Medulla oblongata (tissue), 1 donor: ENCODE results near the gene TRAPPC10.

Experiments
- DNase-seq: peaks from one replicate; pipeline ENCODE4 v3.0.0-alpha.2; 2015; ENCODE audit errors: extremely low spot score

The TRAPPC10 gene, protein sequence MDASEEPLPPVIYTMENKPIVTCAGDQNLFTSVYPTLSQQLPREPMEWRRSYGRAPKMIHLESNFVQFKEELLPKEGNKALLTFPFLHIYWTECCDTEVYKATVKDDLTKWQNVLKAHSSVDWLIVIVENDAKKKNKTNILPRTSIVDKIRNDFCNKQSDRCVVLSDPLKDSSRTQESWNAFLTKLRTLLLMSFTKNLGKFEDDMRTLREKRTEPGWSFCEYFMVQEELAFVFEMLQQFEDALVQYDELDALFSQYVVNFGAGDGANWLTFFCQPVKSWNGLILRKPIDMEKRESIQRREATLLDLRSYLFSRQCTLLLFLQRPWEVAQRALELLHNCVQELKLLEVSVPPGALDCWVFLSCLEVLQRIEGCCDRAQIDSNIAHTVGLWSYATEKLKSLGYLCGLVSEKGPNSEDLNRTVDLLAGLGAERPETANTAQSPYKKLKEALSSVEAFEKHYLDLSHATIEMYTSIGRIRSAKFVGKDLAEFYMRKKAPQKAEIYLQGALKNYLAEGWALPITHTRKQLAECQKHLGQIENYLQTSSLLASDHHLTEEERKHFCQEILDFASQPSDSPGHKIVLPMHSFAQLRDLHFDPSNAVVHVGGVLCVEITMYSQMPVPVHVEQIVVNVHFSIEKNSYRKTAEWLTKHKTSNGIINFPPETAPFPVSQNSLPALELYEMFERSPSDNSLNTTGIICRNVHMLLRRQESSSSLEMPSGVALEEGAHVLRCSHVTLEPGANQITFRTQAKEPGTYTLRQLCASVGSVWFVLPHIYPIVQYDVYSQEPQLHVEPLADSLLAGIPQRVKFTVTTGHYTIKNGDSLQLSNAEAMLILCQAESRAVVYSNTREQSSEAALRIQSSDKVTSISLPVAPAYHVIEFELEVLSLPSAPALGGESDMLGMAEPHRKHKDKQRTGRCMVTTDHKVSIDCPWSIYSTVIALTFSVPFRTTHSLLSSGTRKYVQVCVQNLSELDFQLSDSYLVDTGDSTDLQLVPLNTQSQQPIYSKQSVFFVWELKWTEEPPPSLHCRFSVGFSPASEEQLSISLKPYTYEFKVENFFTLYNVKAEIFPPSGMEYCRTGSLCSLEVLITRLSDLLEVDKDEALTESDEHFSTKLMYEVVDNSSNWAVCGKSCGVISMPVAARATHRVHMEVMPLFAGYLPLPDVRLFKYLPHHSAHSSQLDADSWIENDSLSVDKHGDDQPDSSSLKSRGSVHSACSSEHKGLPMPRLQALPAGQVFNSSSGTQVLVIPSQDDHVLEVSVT

DNA sequence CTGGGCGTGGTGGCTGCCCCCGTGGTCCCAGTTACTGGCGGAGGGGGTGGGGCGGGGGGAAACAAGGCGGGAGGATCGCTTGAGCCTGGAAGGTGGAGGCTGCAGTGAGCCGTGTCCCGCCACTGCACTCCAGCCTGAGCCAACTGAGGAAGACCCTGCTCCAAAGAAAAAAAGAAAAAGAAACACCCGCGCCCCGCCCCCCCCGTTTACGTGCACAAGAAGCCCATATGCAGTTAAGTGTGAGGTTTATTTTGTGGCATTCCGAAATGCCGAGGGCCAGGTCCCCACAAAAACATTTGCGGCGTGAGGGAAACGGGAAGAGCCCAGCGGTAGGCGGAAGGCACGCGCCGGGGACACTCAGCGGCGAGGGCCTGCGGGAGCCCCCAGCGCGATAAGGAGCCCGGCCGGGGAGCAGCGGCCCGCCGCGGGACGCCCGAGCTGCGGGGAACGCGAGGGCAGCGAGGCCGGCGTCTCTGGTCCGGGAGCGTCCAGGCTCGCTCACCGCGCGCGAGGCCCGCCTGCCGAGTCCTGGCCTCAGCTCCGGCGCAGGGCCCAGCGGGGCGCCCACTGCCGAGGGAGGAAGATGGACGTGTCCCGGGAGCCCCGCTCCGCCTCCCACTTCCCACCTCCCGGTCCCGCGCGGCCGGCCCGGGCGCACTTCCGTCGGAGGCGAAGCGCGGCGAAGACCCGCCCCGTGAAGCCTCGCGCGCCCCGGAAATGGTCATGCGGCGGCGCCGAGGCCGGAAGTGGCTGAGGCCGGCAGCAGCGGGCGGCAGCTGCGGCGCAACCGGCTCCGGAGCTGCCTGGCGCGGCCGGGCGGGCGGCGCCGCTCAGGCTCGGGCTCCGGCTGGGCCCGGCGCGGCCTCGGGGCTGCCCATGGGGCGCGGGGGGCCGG, at the start of gene TRAPPC10:
TSS of gene TRAPPC10 (plus strand) at position 731 of the 895 bp plus-strand sequence. CDS start 185 bp downstream, outside the sequence.
- peak; percentile 90 for DNase-seq

DNA sequence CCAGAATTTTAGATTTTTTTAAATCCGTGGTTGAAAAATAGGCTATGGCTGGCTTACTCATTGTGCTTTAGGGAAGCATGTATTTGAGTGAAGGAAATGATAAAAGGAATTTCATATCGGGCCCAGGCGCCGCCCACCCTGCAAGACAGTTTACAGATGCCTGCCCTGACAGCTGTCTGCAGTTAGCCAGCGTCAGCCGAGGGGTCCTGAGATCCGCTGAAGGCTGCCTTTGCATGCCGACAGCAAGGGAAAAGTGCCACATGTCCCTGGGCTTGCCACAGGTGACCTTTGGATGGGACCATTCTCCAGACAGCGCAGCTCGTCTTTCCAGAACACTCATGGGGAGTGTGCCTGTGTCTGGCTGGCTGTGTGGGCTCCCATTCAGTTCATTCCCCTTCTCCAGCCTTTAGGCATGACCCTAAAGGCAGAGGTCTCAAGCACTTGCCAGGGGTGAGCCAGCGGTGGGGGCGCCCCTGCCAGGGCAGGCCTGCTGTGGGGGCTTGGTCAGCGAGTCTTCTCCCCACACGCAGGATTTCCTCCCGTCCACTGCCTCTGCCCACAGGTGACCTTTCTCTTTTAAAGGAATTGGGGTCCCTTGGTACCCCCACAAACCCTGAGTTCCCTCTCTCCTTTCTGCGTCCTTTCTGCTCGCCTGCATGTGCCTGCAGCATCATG, 46.1 kb upstream of the TRAPPC10 start:
- DNase-seq, result no peak

DNA sequence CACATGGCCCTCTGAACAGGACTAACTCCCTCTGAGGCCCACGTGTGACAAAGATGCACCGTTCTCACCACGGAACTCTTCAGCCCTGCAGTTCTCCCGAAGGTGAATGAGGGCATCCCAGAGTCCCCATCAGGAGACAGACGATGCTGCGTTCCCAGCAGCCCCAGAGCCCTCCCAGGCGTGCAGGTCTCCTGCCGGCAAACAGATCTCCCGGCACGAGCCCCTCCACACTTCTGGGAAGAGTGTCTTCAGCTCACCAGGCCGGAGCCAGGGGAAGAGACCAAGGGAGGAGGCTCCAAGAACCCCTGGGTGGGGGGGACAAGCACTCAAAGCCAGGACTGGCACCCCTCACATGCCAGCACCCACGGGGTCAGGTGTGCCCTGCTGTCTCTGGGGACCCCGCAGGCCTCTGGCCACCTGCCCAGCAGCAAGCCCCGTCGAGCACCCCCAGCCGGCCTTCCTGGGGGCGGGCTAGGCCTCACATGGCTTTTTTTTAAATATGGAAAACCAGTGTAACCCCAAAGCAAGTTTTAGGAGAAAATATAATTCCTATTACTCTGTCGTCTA, 45.1 kb upstream of the TRAPPC10 start:
- no peak for DNase-seq

DNA sequence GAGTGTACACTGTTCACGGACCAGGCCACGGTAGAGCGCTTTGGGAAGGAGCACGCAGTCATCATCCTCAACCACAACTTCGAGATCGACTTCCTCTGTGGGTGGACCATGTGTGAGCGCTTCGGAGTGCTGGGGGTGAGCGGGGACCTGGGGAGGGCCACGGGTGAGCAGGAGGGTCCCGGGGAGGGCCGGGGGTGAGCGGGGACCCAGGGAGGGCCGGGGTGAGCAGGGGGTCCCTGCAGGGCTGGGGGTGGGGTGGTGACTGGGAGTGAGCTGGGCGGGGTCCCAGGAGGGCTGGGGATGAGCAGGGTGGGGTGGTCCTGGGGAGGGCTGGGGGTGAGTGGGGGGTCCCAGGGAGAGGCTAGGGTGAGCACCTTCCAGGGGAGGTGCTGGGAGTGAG, 44.1 kb upstream of the TRAPPC10 start:
- DNase-seq, result no peak

DNA sequence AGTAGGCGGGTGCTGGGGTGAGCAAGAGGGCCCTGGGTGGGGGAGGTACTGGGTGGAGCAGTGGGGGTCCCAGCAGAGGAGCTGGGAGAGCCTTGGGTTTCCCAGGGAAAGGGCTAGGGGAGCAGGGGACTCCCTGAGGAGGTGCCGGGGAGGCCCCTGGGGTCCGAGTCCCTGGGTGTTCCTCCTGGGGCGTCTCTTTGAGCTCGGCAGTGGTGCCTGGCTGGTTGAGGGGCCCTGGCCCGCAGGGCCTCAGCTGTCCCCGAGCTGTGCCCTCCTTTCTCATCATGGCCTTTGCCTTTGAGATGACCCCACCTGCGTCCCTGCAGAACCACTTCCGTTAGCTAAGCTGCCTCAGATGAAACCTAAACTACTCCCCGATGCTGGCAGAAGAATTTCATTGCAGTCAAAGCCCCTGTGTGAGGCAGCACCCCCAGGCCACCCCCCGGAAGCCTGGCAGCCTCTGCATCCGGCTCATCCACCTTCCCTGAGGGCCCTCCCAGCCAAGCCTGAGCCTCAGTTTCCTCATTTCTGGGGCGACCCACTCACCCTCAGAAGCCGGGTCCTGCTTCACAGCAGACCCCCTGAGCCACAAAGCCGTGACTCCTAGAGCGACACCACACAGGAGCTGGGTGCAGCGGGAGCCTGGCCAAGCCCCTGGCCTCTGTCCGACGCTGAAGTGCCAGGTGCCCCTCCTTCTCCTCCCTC, 43.5 kb upstream of the TRAPPC10 start:
- no peak for DNase-seq

DNA sequence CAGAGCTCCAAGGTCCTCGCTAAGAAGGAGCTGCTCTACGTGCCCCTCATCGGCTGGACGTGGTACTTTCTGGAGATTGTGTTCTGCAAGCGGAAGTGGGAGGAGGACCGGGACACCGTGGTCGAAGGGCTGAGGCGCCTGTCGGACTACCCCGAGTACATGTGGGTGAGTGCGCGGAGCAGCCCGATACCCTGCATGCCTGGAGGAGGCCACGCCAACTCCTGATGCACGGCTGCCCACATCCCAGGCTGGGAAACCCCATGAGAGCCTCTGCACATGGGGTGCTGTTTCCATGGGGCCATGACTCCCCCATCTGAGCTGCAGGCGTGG, 43.0 kb upstream of the TRAPPC10 start:
- DNase-seq, result no peak

DNA sequence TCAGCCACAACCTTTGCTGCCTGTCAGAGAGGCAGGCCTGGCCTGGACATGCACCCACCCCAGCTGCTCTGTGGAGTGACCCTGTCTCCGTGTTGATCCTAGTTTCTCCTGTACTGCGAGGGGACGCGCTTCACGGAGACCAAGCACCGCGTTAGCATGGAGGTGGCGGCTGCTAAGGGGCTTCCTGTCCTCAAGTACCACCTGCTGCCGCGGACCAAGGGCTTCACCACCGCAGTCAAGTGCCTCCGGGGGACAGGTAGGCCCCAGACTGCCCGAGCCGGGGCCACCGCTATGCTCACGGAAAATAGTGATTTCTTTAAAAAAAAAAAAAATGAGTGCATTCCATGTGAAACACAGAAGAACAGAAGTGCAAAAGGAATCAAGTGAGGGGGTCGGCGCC, 41.6 kb upstream of the TRAPPC10 start:
- DNase-seq, result no peak

DNA sequence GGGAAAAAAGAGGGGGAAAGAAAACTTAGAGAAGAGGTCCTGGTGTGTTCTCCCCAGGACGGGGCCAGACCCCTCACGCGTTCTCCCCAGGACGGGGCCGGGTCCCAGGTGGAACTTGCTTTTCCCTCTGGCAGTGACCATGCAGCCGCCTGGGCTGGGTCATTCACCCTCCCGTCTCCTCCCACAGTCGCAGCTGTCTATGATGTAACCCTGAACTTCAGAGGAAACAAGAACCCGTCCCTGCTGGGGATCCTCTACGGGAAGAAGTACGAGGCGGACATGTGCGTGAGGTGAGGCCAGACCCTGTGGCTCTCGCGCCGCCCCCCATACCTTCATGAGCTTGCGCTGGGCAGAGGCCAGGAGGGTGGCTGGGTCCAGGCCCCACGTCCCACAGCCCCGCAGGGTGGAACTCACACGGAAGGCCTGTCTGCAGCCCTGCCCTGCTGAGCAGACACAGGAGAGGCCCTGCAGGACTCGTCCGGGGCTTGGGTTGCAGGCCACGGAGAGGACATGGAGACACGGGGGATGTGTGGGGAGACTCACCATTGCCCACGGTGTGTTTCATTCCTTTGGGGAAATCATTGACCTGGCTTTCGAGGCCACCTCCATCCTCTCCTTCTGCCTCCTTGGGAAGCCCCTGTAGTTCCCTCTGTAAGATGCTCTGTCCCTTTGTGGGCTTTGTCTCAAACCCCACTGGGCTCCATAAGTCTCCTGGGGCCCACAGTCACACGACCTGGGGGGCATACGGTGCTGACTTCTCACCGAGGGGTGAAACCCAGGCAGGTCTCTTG, 40.7 kb upstream of the TRAPPC10 start:
- peak; percentile 26 for DNase-seq

DNA sequence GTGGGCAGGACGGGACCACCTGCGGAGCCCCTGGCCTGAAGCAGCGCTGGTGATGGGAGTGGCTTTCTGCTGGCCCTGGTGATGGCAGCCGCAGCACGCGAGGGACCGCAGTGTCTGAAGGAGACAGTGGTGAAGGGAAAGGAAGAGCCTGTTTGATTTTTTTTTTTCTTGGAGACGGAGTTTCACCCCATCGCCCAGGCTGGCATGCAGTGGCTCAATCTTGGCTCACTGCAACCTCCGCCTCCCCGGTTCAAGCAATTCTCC, 40.2 kb upstream of the TRAPPC10 start:
- no peak for DNase-seq

DNA sequence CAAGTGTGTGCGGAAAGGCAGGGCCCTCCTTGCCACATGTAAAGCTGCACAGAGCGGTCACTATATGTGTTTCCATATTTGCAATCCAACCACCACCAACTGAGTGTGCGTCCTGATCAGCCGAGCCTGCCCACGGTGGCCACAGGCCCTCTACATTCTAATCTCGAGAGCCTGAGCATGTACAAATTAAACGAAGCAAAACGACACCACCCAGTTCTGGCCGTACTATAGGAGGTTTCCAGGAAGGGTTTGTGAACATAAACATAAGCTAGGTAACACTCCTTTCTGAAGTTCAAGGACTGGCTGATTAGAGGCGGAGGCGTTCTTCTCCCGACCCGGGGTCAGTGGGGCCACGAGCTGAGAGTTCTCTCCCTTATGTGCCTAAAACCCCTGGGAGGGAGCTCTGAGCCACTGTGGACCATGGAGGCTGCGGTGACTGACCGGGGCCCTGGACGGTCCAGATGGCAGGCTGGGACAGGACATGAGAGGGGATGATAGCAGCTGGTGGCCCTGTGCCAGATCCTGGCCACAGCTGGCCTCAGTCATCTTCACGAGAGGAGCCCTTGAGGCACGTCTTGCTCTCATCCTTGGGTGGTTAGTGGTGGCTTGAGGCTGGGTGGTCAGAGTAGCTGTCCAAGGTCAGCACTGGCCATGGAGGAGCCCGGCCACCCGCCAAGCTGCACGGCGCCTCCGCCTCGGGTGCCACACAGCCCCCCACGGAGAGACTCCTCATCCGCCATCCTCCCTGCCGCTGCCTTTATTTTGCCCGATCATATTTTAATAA, 39.1 kb upstream of the TRAPPC10 start:
- no peak for DNase-seq

DNA sequence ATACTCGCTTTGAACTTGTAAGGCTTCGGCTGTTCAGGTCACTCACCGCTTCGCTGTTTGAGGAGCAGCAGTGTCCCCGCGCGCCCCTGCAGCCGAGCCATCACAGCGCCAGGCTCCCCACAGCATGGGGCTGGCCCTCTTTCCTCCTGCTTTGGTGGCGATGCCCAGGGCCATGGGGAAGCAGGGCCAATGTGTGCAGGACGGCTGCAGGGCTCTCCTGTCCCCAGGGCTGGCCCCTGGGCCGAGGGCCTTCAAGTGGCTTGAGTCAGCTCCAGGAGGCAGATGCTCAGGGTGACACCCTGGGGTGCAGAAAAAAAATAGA, 38.5 kb upstream of the TRAPPC10 start:
- no peak for DNase-seq

DNA sequence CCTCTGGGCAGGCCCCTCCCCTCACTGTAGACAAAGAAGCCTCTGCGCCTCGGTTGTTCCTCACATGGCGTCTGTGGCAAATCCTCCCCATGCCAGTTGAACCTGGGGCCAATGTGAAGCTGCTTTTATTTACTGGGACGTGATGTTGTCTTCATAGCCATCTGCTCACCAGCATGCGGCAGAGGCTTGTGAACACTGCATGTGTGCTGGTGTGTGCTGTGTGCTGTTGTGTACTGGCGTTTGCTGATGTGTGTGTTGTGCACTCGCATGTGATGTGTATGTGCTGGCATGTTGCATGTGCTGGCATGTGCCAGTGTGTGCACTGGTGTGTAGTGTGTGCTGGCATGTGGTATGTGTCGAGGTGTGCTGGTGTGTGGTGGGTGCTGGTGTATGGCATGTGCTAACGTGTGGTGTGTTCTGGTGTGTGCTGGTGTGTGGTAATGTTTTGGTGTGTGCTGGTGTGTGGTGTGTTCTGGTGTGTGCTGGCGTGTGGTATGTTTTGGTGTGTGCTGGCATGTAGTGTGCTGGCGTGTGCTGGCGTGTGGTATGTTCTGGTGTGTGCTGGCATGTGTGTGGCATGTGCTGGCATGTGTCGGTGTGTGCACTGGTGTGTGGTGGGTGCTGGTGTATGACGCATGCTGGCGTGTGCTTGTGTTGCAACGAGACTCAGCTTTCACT, 37.2 kb upstream of the TRAPPC10 start:
- DNase-seq, result no peak

DNA sequence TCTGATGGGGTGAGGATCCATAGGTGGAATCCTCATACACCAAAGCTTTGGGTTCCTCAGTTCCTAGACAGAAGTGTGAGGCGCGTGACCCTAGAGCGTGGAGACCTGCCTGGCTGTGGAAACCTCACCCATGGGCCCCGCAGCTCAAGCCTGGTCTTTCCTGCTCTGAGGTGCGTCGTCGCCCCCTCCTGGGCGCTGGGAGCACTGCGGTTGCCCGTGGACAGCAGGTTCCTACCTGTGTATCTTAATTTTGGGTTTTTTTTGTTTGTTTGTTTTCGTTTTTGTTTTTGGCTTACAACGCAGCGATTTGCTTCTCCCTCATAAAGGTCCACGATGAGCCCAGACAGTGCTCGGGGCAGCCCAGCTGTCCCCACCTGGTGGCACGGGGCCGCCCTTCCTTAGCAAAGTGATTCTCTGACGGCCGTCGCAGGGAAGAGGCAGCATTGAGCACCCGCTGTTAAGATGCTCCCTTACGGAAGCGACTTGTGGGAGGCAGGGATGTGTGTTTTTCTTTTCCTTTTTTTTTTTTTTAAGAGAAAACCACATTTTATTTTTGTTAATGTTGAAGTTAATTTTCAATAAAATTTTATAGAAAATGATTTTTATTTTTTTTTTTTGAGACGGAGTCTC, 36.5 kb upstream of the TRAPPC10 start:
- peak; percentile 72 for DNase-seq

DNA sequence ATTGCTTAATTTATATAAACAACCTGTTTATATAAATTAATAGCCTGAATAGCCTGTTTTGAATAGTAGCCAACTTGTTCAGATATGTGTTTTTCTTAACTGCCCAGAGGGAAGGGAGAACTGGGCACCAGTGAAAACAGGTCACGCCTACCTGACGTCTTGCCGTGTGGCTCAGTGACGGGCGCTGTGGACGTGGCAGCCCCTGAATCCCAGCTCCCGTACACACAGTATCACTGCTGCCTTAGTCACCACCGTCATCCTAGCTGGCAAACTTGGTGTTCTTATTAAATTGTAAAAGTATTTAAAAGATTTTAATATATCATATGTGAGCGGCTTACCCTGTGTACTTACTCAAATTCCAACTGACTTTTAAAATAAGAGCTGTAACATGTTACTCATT, 35.4 kb upstream of the TRAPPC10 start:
- no peak for DNase-seq

DNA sequence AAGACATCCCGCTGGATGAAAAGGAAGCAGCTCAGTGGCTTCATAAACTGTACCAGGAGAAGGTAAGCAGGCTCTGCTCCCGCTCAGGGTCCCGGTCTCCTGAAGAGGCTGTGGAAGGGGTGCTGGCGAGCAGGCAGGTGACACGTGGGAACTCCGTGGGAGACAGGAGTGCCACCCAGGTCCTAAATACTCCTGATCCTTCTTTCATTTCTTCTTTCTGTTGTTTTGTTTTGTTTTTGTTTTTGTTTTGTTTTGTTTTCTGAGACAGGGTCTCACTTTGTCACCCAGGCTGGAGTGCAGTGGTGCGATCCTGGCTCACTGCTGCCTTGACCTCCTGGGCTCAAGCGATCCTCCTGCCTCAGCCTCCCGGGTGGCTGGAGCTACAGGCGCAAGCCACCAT, 34.0 kb upstream of the TRAPPC10 start:
- no peak for DNase-seq

DNA sequence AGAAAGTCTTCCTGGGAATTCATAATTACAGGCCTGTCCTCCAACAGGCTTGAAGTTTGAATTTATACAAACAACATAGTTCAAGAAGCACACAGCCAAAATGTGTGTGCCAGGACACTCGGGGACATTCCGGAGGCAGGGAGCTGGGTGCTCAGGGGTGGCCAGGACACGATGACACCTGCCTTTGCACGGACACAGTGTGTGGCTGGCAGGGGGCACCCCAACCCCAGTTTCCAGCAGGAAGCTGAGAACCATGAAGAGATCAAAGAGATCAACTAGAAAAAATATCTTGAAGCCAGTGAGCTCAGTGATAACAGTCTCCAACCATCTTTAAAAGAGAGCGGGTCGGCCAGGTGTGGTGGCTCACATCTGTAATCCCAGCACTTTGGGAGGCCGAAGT, 32.5 kb upstream of the TRAPPC10 start:
- DNase-seq, result no peak

DNA sequence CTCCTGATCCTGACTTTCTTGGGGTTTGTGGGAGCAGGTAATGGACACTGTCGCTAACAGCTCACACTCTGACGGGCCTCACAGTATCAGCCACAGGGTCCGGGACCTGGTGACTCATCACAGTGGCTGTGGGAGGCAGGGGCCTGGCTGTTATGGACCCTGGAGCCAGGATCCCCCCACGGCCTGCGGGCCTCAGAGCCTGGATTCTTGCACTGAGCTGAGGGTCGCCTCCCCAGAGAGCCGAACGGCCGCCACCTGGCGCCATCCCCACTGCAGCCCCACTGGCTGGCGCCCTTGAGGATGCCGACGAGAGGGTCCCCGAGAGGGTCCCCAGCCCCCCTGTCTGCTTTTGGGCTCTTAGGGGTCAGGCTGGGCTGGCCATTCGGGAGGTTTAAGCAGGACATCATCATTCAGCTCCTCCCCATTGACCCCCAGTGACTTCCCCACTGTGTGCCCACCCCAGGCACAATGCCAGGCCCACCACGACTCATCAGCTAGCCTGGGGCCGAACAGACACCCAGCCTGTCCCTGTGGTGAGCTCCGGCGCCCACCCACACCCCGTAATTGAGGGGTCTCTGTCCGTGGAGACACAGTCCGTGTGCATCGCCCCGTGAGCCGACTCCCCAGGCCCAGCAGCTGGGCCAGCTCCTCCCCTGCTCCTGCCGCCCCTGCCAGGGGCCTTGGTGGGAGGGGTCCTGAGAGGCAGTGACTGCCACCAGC, 30.8 kb upstream of the TRAPPC10 start:
- no peak for DNase-seq
